ENCODE measurements around the gene LUC7L3. TPM values are rescaled to one million over a fixed set of nuclear protein-coding genes. Genes with fewer than 3 reads are reported as not detected.

The LUC7L3 gene
- total RNA-seq, 1 donor from 2014 or later, result 105 TPM

DNA sequence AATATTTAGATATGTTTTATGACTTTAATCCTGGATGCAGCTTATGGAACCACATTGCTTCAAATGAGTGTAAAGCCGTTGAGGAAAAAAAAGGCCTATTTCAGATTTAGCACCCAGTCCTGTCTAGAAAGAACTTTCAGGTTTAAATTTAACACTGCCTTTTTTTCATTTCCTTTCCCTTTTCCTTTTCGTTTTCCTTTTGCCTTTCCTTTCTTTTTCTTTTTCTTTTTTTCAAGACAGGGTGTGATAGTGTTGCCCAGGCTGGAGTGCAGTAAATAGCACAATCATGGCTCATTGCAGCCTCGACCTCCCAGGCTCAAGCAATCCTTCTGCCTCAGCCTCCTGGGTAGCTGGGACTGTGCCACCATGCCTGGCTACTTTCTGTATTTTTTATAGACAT, 15.9 kb downstream of the LUC7L3 start:
- no peak for DNase-seq (ENCODE audit: extremely low spot score, unreplicated experiment)
- H3K4me1 Mint-ChIP-seq (ENCODE audit: unreplicated experiment), result peaks cover 23% of the 10 kb centered on the region
- H3K4me3 Mint-ChIP-seq (ENCODE audit: unreplicated experiment), result no peak overlapping the region
- no peaks in the 10 kb centered on the region for H3K27me3 Mint-ChIP-seq (ENCODE audit: unreplicated experiment)
- H3K36me3 Mint-ChIP-seq (ENCODE audit: unreplicated experiment), result peaks cover 12% of the 10 kb centered on the region
- H3K27ac Mint-ChIP-seq (ENCODE audit: unreplicated experiment), result no peak overlapping the region
- no peak for TF ChIP-seq CTCF (IDR thresholded peaks at IDR 0.05)
- H3K9me3 Mint-ChIP-seq (ENCODE audit: unreplicated experiment), result no peaks in the 10 kb centered on the region

GRCh38 chr17:50737118-50737698, 17.8 kb downstream of the LUC7L3 start:
- Mint-ChIP-seq H3K4me1 (ENCODE audit: unreplicated experiment) (peaks cover 19% of the 10 kb centered on the region), H3K27ac (ENCODE audit: unreplicated experiment) (no peak overlapping the region), H3K4me3 (ENCODE audit: unreplicated experiment) (no peak overlapping the region)

GRCh38 chr17:50739098-50739497, 19.7 kb downstream of the LUC7L3 start:
- no peaks in the 10 kb centered on the region for H3K9me3 Mint-ChIP-seq (ENCODE audit: unreplicated experiment)
- TF ChIP-seq CTCF (IDR thresholded peaks at IDR 0.05), result no peak
- no peak for DNase-seq (ENCODE audit: extremely low spot score, unreplicated experiment)
- peaks cover 40% of the 10 kb centered on the region for H3K36me3 Mint-ChIP-seq (ENCODE audit: unreplicated experiment)
- H3K27ac Mint-ChIP-seq (ENCODE audit: unreplicated experiment), result no peak overlapping the region
- no peak overlapping the region for H3K4me3 Mint-ChIP-seq (ENCODE audit: unreplicated experiment)
- H3K27me3 Mint-ChIP-seq (ENCODE audit: unreplicated experiment), result no peaks in the 10 kb centered on the region
- H3K4me1 Mint-ChIP-seq (ENCODE audit: unreplicated experiment), result peaks cover 17% of the 10 kb centered on the region

More at GRCh38 chr17:50737118-50737698, 17.8 kb downstream of the LUC7L3 start:
- H3K27me3 Mint-ChIP-seq (ENCODE audit: unreplicated experiment), result no peaks in the 10 kb centered on the region
- TF ChIP-seq CTCF (IDR thresholded peaks at IDR 0.05), result no peak
- no peak for DNase-seq (ENCODE audit: extremely low spot score, unreplicated experiment)
- H3K36me3 Mint-ChIP-seq (ENCODE audit: unreplicated experiment), result peaks cover 26% of the 10 kb centered on the region
- no peaks in the 10 kb centered on the region for H3K9me3 Mint-ChIP-seq (ENCODE audit: unreplicated experiment)

DNA sequence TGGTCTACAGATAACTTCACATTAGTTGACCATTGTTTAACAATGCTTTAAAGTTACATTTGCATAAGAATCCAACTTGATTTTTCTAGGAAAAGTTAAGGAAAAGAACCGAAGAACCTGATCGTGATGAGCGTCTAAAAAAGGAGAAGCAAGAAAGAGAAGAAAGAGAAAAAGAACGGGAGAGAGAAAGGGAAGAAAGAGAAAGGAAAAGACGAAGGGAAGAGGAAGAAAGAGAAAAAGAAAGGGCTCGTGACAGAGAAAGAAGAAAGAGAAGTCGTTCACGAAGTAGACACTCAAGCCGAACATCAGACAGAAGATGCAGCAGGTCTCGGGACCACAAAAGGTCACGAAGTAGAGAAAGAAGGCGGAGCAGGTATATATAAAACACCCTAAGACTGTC, 26.2 kb downstream of the LUC7L3 start:
- Mint-ChIP-seq H3K27ac (ENCODE audit: unreplicated experiment) (no peak overlapping the region), H3K9me3 (ENCODE audit: unreplicated experiment) (no peaks in the 10 kb centered on the region), H3K4me3 (ENCODE audit: unreplicated experiment) (no peak overlapping the region), H3K27me3 (ENCODE audit: unreplicated experiment) (no peaks in the 10 kb centered on the region), H3K4me1 (ENCODE audit: unreplicated experiment) (peaks cover 5% of the 10 kb centered on the region), H3K36me3 (ENCODE audit: unreplicated experiment) (peaks cover 75% of the 10 kb centered on the region)
- no peak for TF ChIP-seq CTCF (IDR thresholded peaks at IDR 0.05)
- no peak for DNase-seq (ENCODE audit: extremely low spot score, unreplicated experiment)

DNA sequence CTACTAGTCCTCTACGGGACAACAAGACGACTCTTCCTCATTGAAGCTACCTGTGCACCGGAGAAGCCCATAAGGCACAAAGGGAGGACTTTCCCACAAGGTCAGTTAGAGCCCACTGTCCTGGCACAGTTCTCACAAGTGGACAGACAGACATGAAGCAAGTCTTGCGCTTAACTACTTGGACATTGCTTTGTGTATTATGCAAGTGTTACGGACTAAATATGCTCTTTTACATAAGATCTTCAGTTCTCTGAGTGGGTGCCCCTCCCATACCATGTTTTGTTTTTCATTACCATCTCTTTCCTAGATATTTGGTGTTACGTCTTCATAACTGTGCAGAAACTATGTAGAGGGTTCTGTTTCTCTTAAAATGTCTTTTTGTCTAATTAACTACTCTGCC, 29.8 kb downstream of the LUC7L3 start:
- Mint-ChIP-seq H3K4me3 (ENCODE audit: unreplicated experiment) (no peak overlapping the region), H3K36me3 (ENCODE audit: unreplicated experiment) (peaks cover 71% of the 10 kb centered on the region), H3K9me3 (ENCODE audit: unreplicated experiment) (no peaks in the 10 kb centered on the region), H3K4me1 (ENCODE audit: unreplicated experiment) (peaks cover 5% of the 10 kb centered on the region), H3K27me3 (ENCODE audit: unreplicated experiment) (no peaks in the 10 kb centered on the region), H3K27ac (ENCODE audit: unreplicated experiment) (peak overlapping the region; percentile 0)
- DNase-seq (ENCODE audit: extremely low spot score, unreplicated experiment), result no peak
- TF ChIP-seq CTCF (IDR thresholded peaks at IDR 0.05), result no peak

Measured in osteocyte (in vitro differentiated cells).